HG03457 (cell line): Measurements from ENCODE around the gene TEX52.

Experiments used
- ATAC-seq: cut with Tn5 transposase; IDR thresholded peaks from one replicate; pipeline ENCODE4 v1.9.1; 2021; ENCODE audit warnings: moderate number of reproducible peaks; ENCODE audit not compliant: unreplicated experiment

TEX52 gene

DNA sequence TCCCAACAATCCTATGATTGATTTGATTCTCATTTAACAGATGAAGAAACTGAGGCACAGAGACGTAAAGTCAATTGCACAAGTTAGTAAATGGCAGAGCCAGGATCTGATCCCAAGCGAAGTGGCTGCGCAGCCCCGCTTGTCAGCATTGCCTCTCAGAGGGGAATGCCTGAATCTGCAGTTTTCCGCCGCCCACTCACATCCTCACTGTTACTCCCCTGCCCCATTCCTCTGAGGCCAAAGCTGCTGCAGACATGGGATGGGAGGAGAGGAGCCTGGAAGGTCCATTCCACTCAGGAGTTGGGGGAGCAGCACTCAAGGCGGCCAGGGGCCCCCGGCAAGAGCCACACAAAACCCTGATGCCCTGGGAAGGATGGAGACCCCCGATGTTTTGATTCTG is 23.0 kb downstream of the TEX52 start:
- no peak for ATAC-seq

GRCh38 chr12:2833327-2833726 is 23.5 kb downstream of the TEX52 start:
- no peak for ATAC-seq

DNA sequence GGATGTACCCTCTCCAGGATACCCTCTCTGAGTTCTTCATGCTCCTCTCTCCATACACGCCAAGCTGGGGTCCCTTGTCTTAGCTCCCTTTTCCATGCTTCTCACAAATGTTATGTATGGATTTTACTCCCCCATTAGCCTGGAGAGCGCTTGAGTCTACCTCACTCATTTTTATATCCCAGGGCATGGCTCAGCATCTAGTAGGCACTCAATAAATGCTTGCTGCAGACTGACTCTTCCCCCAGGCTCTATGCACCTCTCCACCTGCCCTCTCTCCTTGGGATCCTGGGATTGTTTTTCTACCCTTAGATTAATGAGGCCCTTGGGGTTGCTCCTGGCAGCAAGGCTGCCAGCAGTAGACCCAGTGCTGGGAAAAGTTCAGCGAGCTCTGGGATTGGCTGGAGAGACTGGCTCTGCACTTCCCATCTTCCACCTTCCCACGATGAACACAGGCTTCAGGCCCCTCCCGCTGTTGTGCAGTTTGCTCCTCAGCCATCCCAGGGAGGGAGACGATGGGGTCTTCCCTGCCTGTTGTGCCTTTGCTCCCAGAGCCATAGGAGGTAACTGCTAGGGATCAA is 24.2 kb downstream of the TEX52 start:
- no peak for ATAC-seq

DNA sequence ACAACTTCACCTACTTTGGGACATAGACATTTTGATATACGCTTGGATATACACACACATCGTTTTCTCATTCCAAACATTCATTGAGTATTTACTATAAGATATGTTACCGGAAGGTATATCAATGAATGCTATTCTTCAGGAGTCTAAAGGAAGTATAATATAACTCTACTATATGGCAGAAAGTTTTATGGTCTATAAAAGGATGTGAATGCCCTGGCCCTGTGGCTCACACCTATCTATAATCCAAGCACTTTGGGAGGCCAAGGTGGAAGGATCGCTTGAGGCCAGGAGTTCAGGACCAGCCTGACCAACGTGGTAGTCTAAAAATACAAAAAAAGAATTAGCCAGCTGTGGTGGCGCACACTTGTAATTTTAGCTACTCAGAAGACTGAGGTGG is 27.6 kb downstream of the TEX52 start:
- ATAC-seq, result no peak

- ATAC-seq, result no peak
Observed at GRCh38 chr12:2826721-2827515, 29.9 kb downstream of the TEX52 start.

DNA sequence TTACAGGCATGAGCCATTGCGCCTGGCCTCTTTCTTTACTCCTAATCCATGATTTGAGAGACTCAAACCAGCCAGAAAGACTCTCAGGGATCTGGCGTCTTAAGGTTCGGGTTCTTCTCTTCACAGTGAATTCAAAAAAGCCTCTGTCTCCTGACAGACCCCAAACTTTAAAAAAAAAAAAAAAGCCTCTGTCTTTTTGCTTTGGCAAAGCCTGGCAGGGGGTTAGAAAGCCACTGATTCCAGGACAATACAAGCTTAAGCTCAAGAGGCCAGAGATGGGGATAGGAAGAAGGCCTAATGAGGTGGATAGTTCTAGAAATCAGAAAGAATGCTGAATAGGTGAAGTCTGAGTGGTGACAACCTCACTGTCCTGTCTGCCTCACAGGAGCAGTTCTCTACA is 30.8 kb downstream of the TEX52 start:
- ATAC-seq, result no peak

- no peak for ATAC-seq
Observed at GRCh38 chr12:2825132-2825531, 31.7 kb downstream of the TEX52 start.

- no peak for ATAC-seq
Observed at GRCh38 chr12:2824541-2824940, 32.3 kb downstream of the TEX52 start.

GRCh38 chr12:2823483-2823882 is 33.4 kb downstream of the TEX52 start:
- no peak for ATAC-seq

GRCh38 chr12:2820432-2820831 is 36.4 kb downstream of the TEX52 start:
- ATAC-seq, result no peak

DNA sequence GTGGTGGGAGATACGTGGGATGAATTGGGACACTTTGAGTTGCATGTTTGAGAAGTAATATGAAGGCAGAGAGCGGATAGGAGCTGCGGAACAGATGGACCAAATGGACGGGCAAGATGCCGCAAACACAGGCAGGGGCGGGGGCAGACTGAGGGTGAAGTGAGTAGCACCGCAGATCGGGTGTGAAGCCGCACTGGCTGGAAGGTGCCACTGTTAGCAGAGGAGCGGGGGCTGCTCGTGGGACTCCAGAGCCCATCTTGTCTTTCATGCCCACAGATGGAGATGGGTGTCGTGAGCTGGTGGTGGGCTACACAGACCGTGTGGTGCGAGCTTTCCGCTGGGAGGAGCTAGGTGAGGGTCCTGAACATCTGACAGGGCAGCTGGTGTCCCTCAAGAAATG is 37.0 kb downstream of the TEX52 start:
- no peak for ATAC-seq

DNA sequence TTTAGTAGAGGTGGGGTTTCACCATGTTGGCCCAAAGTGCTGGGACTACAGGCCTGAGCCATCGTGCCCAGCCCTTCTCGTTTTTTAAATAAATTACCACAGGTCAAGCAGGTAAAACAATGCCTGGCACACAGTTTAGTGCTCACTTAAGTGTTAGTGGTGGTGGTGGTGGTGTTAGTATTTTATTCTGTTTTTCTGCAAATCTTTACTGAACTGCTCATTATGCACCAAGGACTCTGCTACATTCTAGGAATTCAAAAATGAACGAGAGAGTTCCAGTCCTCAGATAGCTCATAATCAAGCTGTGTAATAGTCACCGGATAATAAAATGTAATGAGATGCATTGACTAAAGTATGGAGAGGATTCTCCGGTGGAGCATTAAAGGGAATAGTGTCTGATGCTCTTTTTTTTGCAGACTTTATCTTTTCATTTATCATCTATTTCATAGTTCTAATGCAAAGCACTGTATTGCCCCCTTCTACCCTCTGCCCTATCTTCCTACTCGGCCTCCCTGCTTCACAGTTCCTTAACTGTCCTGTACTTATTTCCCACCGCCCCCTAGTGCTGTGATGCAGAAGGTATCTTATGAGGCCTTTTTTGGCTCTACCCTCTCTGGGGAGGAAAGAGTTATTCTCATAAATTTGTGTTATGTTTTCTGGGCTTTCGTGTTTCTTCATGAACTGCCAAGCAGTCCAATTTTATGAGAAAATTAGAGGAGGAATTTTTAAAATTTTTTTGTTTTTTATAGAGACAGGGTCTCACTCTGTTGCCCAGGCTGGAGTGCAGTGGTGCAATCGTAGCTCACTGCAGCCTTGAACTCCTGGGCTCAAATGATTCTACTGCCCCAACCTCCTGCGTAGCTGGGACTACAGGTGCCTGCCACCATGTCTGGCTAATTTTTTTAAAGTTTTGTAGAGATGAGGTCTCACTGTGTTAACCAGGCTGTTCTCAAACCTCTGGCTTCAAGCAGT is 43.3 kb downstream of the TEX52 start:
- no peak for ATAC-seq

GRCh38 chr12:2812290-2813213 is 44.3 kb downstream of the TEX52 start, which contains the start of gene ITFG2:
Gene ITFG2 (plus strand): TSS chr12:2812668. CDS start chr12:2812761, 93 bp downstream.
- peak; percentile 88 for ATAC-seq

DNA sequence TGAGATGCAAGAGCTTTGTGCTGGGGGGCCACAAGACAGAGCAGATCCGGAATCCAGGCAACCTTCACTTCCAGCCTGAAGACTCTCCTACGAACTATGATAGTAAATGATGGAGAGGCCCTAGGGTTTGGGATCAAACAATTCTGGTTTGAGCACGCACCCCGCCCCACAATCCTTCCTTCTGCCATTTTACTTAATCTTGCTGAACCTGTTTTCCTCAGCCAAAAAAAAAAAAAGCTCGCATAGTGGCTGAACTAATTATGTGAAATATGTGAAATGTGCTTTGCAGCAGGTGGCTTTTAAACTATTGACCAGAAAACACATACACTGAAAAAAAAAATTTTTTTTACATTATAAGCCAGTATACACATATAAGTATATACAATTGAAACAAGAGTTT is 45.0 kb downstream of the TEX52 start:
- no peak for ATAC-seq

GRCh38 chr12:2806700-2807099 is 50.1 kb downstream of the TEX52 start:
- no peak for ATAC-seq

GRCh38 chr12:2805143-2805520 is 51.7 kb downstream of the TEX52 start:
- ATAC-seq, result no peak

- no peak for ATAC-seq
Observed at GRCh38 chr12:2804393-2805142, 52.3 kb downstream of the TEX52 start.

GRCh38 chr12:2803635-2804392 is 53.0 kb downstream of the TEX52 start:
- ATAC-seq, result no peak
